PC-9 (cell line): ENCODE data around the gene SMAD9. TPM values are rescaled to one million over a fixed set of nuclear protein-coding genes. Genes with fewer than 3 reads are reported as not detected.
A peak's percentile ranks its signal among the peaks of the same experiment; 100 is the strongest.

Source experiments
- BruUV-seq: library from RNA; stranded (reverse); fragments of 400-500 nt; replicated peaks from 2 replicates; lab custom pipeline; 2021; lab: Mats Ljungman, UMichigan
- CTCF ChIA-PET: fragments of 300-600 bp; sonication (Branson Sonifier 250); formaldehyde crosslinking; loops from one replicate; lab custom pipeline; 2022; ENCODE audit warnings: antibody characterized with exemption; lab: Charles Lee
- POLR2A ChIA-PET: fragments of 300-600 bp; sonication (Branson Sonifier 250); formaldehyde crosslinking; loops from one replicate; lab custom pipeline; 2022; ENCODE audit warnings: antibody characterized with exemption; ENCODE audit not compliant: unreplicated experiment; lab: Charles Lee
- DNase-seq, 2 experiments: peaks; one replicate each; pipeline versions ENCODE4 v3.0.0 to v3.0.0-alpha.2; 2015 to 2022; ENCODE audit warnings: mixed read lengths in 1 of 2
- H2AFZ ChIP-seq: fragments of 200-600 bp; sonication (generic); 2 replicates; pipeline ENCODE4 v1.8.1; 2017; ENCODE audit warnings: antibody characterized with exemption
- H3F3A ChIP-seq: fragments of 200-600 bp; sonication (generic); 2 replicates; pipeline ENCODE4 v1.8.1; 2017; ENCODE audit warnings: antibody characterized with exemption, mild to moderate bottlenecking, low read depth; ENCODE audit not compliant: insufficient read depth
- H3K27ac ChIP-seq: fragments of 200-600 bp; sonication (generic); 2 replicates; pipeline ENCODE4 v1.6.1; 2016; ENCODE audit warnings: mixed run types
- H3K27me3 ChIP-seq: fragments of 200-600 bp; sonication (generic); 2 replicates; pipeline ENCODE4 v1.6.1; 2016; ENCODE audit warnings: low read depth, mixed run types; ENCODE audit not compliant: insufficient read depth
- H3K36me3 ChIP-seq: fragments of 200-600 bp; sonication (generic); 2 replicates; pipeline ENCODE4 v1.6.1; 2016; ENCODE audit warnings: low read depth, mixed run types
- H3K4me1 ChIP-seq: fragments of 200-600 bp; sonication (generic); replicated peaks from 2 replicates; pipeline ENCODE4 v1.6.1; 2016; ENCODE audit warnings: mixed run types; ENCODE audit not compliant: insufficient read depth
- H3K4me2 ChIP-seq: fragments of 200-600 bp; sonication (generic); 2 replicates; pipeline ENCODE4 v1.6.1; 2017; ENCODE audit warnings: mixed run types
- H3K4me3 ChIP-seq: fragments of 200-600 bp; sonication (generic); 2 replicates; pipeline ENCODE4 v1.6.1; 2016; ENCODE audit warnings: mixed run types
- H3K79me2 ChIP-seq: fragments of 200-600 bp; sonication (generic); 2 replicates; pipeline ENCODE4 v1.6.1; 2017; ENCODE audit warnings: low read depth, mixed run types
- H3K9me2 ChIP-seq: fragments of 200-600 bp; sonication (generic); 2 replicates; pipeline ENCODE4 v1.8.1; 2017; ENCODE audit warnings: mild to moderate bottlenecking; ENCODE audit not compliant: insufficient read depth
- H3K9me3 ChIP-seq: fragments of 200-600 bp; sonication (generic); 2 replicates; pipeline ENCODE4 v1.8.1; 2016; ENCODE audit warnings: low read depth; ENCODE audit not compliant: insufficient read depth
- H4K20me1 ChIP-seq: fragments of 200-600 bp; sonication (generic); 2 replicates; pipeline ENCODE4 v1.8.1; 2017; ENCODE audit not compliant: insufficient read depth
- CTCF ChIP-seq: fragments of 200-600 bp; sonication (generic); conservative IDR thresholded peaks from 2 replicates; pipeline ENCODE4 v1.6.1; 2017; ENCODE audit warnings: mixed run types, antibody characterized with exemption, mild to moderate bottlenecking, moderate library complexity
- EZH2 ChIP-seq: fragments of 200-600 bp; sonication (generic); IDR thresholded peaks from 2 replicates; pipeline ENCODE4 v1.8.0; 2017; ENCODE audit warnings: antibody characterized with exemption, low read depth
- intact Hi-C: fragments of 100-400 bp; cut with micrococcal nuclease; formaldehyde crosslinking; loops from one replicate; pipeline ENCODE4 v1.10.0; 2022; ENCODE audit not compliant: unreplicated experiment
- total RNA-seq: library from RNA; stranded (reverse); gene quantifications from 2 replicates; pipeline ENCODE4 v1.2.3, GENCODE V29; 2021

The SMAD9 gene
- total RNA-seq, 1 experiment from 2014 or later: 0.94 TPM

GRCh38 chr13:36870050-36870692, 49.9 kb downstream of the SMAD9 start:
- H3K27ac ChIP-seq: peak overlapping the region; percentile 31
- H3F3A ChIP-seq: peaks cover 16% of the 10 kb centered on the region
- no peaks in the 10 kb centered on the region for H4K20me1 ChIP-seq
- no peak for TF ChIP-seq CTCF
- peak in 1 of 2 experiments; percentile 58 for DNase-seq
- H3K36me3 ChIP-seq: no peaks in the 10 kb centered on the region
- POLR2A ChIA-PET: no interaction called here
- H3K27me3 ChIP-seq: no peaks in the 10 kb centered on the region
- no TSS peak for BruUV-seq
- no peak overlapping the region for H3K4me3 ChIP-seq
- H3K4me1 ChIP-seq: peaks cover 22% of the 10 kb centered on the region
- CTCF ChIA-PET: no interaction called here
- no peaks in the 10 kb centered on the region for H3K79me2 ChIP-seq
- intact Hi-C loops: no loop called here
- no peaks in the 10 kb centered on the region for H3K9me3 ChIP-seq
- H3K4me2 ChIP-seq: peak overlapping the region; percentile 50
- H2AFZ ChIP-seq: no peak overlapping the region; the same call in 1 of the 2 replicates
- H3K9me2 ChIP-seq: no peaks in the 10 kb centered on the region; the same call in 1 of the 2 replicates

- CTCF ChIA-PET: no interaction called here
- intact Hi-C loops: no loop called here
- Histone ChIP-seq H3K36me3 (no peaks in the 10 kb centered on the region), H4K20me1 (no peaks in the 10 kb centered on the region), H2AFZ (no peak overlapping the region), H3K27ac (no peak overlapping the region), H3K9me3 (no peaks in the 10 kb centered on the region), H3K27me3 (no peaks in the 10 kb centered on the region), H3K4me1 (peaks cover 26% of the 10 kb centered on the region), H3K9me2 (no peaks in the 10 kb centered on the region), H3K79me2 (no peaks in the 10 kb centered on the region), H3F3A (peaks cover 16% of the 10 kb centered on the region), H3K4me3 (no peak overlapping the region), H3K4me2 (no peak overlapping the region)
- no peak for DNase-seq
- no TSS peak for BruUV-seq
- POLR2A ChIA-PET: no interaction called here
- no peak for TF ChIP-seq CTCF
- TF ChIP-seq EZH2: no peak
Measured at GRCh38 chr13:36866232-36866631, 53.8 kb downstream of the SMAD9 start.

GRCh38 chr13:36865265-36865664, 54.8 kb downstream of the SMAD9 start:
- DNase-seq: no peak
- no peaks in the 10 kb centered on the region for H3K79me2 ChIP-seq
- H3K27me3 ChIP-seq: no peaks in the 10 kb centered on the region
- intact Hi-C loops: no loop called here
- H3K36me3 ChIP-seq: no peaks in the 10 kb centered on the region
- ChIA-PET CTCF (no interaction called here), POLR2A (no interaction called here)
- no TSS peak for BruUV-seq
- no peak overlapping the region for H3K4me3 ChIP-seq
- no peaks in the 10 kb centered on the region for H3K9me3 ChIP-seq
- H3K27ac ChIP-seq: no peak overlapping the region
- H3F3A ChIP-seq: peaks cover 6% of the 10 kb centered on the region
- no peak overlapping the region for H2AFZ ChIP-seq
- H3K9me2 ChIP-seq: no peaks in the 10 kb centered on the region
- no peak overlapping the region for H3K4me2 ChIP-seq
- H4K20me1 ChIP-seq: no peaks in the 10 kb centered on the region
- TF ChIP-seq EZH2 (no peak), CTCF (no peak)
- H3K4me1 ChIP-seq: peaks cover 16% of the 10 kb centered on the region
